GM23338 (cell line): ENCODE data around the gene SULT1C2. TPM values are rescaled to one million over a fixed set of nuclear protein-coding genes. Genes with fewer than 3 reads are reported as not detected.

Source experiments
- ATAC-seq: fragments of 200-7000 bp; cut with Tn5 transposase; 3 replicates; pipeline ENCODE4 v1.9.1; 2020
- DNase-seq: peaks from one replicate; pipeline ENCODE4 v3.0.0-alpha.2; 2015; ENCODE audit warnings: low spot score
- H2AFZ ChIP-seq: fragments of 200-600 bp; sonication (generic); 2 replicates; pipeline ENCODE4 v1.8.0; 2016; ENCODE audit warnings: antibody characterized with exemption, mild to moderate bottlenecking, moderate library complexity
- H3F3A ChIP-seq: fragments of 200-600 bp; sonication (generic); replicated peaks from 2 replicates; pipeline ENCODE4 v1.8.0; 2017; ENCODE audit warnings: antibody characterized with exemption, mixed run types, low read depth
- H3K27ac ChIP-seq: fragments of 200-600 bp; sonication (generic); 2 replicates; pipeline ENCODE4 v1.6.1; 2016; ENCODE audit warnings: low read depth
- H3K27me3 ChIP-seq: fragments of 200-600 bp; sonication (generic); 2 replicates; pipeline ENCODE4 v1.8.0; 2016; ENCODE audit warnings: mild to moderate bottlenecking, mixed run types, moderate library complexity; ENCODE audit not compliant: insufficient read depth
- H3K36me3 ChIP-seq: fragments of 200-600 bp; sonication (generic); 2 replicates; pipeline ENCODE4 v1.8.0; 2016; ENCODE audit warnings: mild to moderate bottlenecking; ENCODE audit not compliant: insufficient read depth
- H3K4me1 ChIP-seq: fragments of 200-600 bp; sonication (generic); 2 replicates; pipeline ENCODE4 v1.8.0; 2016; ENCODE audit warnings: mild to moderate bottlenecking, moderate library complexity; ENCODE audit not compliant: insufficient read depth
- H3K4me2 ChIP-seq: fragments of 200-600 bp; sonication (generic); 2 replicates; pipeline ENCODE4 v1.7.1; 2017; ENCODE audit warnings: mixed run types
- H3K4me3 ChIP-seq: fragments of 200-600 bp; sonication (generic); 2 replicates; pipeline ENCODE4 v1.6.1; 2016; ENCODE audit warnings: mixed run types
- H3K79me2 ChIP-seq: fragments of 200-600 bp; sonication (generic); replicated peaks from 2 replicates; pipeline ENCODE4 v1.8.0; 2017; ENCODE audit warnings: mild to moderate bottlenecking; ENCODE audit not compliant: insufficient read depth
- H3K9me2 ChIP-seq: fragments of 200-600 bp; sonication (generic); 2 replicates; pipeline ENCODE4 v1.8.0; 2017; ENCODE audit not compliant: insufficient read depth
- H4K20me1 ChIP-seq: fragments of 200-600 bp; sonication (generic); replicated peaks from 2 replicates; pipeline ENCODE4 v1.8.0; 2017; ENCODE audit warnings: mild to moderate bottlenecking; ENCODE audit not compliant: insufficient read depth
- H3K27ac Mint-ChIP-seq: 2 replicates; pipeline ENCODE4 v1.8.0; 2020; ENCODE audit warnings: inconsistent platforms, mild to moderate bottlenecking, moderate library complexity, mixed read lengths
- H3K27me3 Mint-ChIP-seq: 3 replicates; pipeline ENCODE4 v1.8.0; 2022; ENCODE audit warnings: low read depth, mild to moderate bottlenecking, moderate library complexity, mixed read lengths, inconsistent platforms; ENCODE audit not compliant: insufficient read depth, poor library complexity
- H3K36me3 Mint-ChIP-seq: 3 replicates; pipeline ENCODE4 v1.8.0; 2021; ENCODE audit warnings: low read depth, mild to moderate bottlenecking, inconsistent platforms, moderate library complexity, mixed read lengths
- H3K4me1 Mint-ChIP-seq: 3 replicates; pipeline ENCODE4 v1.8.0; 2020; ENCODE audit warnings: mild to moderate bottlenecking, inconsistent platforms, mixed read lengths
- H3K4me3 Mint-ChIP-seq: 3 replicates; pipeline ENCODE4 v1.8.0; 2021; ENCODE audit warnings: moderate library complexity, mild to moderate bottlenecking, inconsistent platforms, mixed read lengths
- H3K9me3 Mint-ChIP-seq: 3 replicates; pipeline ENCODE4 v1.8.0; 2020; ENCODE audit warnings: moderate library complexity, mild to moderate bottlenecking, inconsistent platforms, mixed read lengths
- CREB1 ChIP-seq: fragments of 250-450 bp; sonication (Bioruptor Pico); IDR thresholded peaks from 2 replicates; pipeline ENCODE4 v1.5.0; 2020; ENCODE audit warnings: low read depth, mild to moderate bottlenecking, moderate library complexity
- CTCF ChIP-seq, 2 experiments: fragments of 200-600 bp in 1 of 2; sonication (generic) in 1 of 2; conservative IDR thresholded peaks; 2 replicates each; pipeline versions ENCODE4 v1.5.1 to v1.6.1; 2016 to 2017; ENCODE audit warnings: antibody characterized with exemption in 2 of 2, low read depth in 2 of 2, mild to moderate bottlenecking in 2 of 2, moderate library complexity in 1 of 2
- ETS1 ChIP-seq: IDR thresholded peaks from 2 replicates; pipeline ENCODE4 v1.6.1; 2016; ENCODE audit warnings: antibody characterized with exemption
- EZH2 ChIP-seq: fragments of 200-600 bp; sonication (generic); IDR thresholded peaks from one replicate; pipeline ENCODE4 v1.8.0; 2017; ENCODE audit warnings: antibody characterized with exemption, mild to moderate bottlenecking, low read depth; ENCODE audit not compliant: unreplicated experiment
- EZH2phosphoT487 ChIP-seq: fragments of 200-600 bp; sonication (generic); IDR thresholded peaks from one replicate; pipeline ENCODE4 v1.8.1; 2018; ENCODE audit warnings: antibody characterized with exemption; ENCODE audit not compliant: unreplicated experiment
- JUNB ChIP-seq: IDR thresholded peaks from one replicate; pipeline ENCODE4 v1.6.1; 2016; ENCODE audit warnings: antibody characterized with exemption; ENCODE audit not compliant: unreplicated experiment
- NANOG ChIP-seq: IDR thresholded peaks from 2 replicates; pipeline ENCODE4 v1.6.1; 2016; ENCODE audit warnings: antibody characterized with exemption, borderline replicate concordance
- POLR2AphosphoS5 ChIP-seq: IDR thresholded peaks from 2 replicates; pipeline ENCODE4 v1.6.1; 2016; ENCODE audit warnings: antibody characterized with exemption, low read depth
- REST ChIP-seq: IDR thresholded peaks from one replicate; pipeline ENCODE4 v1.6.1; 2018; ENCODE audit warnings: antibody characterized with exemption; ENCODE audit not compliant: unreplicated experiment
- STAT1 ChIP-seq: IDR thresholded peaks from one replicate; pipeline ENCODE4 v1.6.1; 2016; ENCODE audit warnings: antibody characterized with exemption; ENCODE audit not compliant: unreplicated experiment
- ZNF114 ChIP-seq: fragments of 250-450 bp; sonication (Bioruptor Pico); IDR thresholded peaks from 2 replicates; pipeline ENCODE4 v1.5.0; 2020; ENCODE audit warnings: mild to moderate bottlenecking, moderate library complexity
- ZNF331 ChIP-seq: fragments of 250-450 bp; sonication (Bioruptor Pico); IDR thresholded peaks from 2 replicates; pipeline ENCODE4 v1.5.0; 2020; ENCODE audit warnings: low read depth, mild to moderate bottlenecking, moderate library complexity
- ZNF462 ChIP-seq: fragments of 250-450 bp; sonication (Bioruptor Pico); IDR thresholded peaks from 2 replicates; pipeline ENCODE4 v1.5.0; 2020; ENCODE audit warnings: mild to moderate bottlenecking, moderate library complexity
- polyA plus RNA-seq: library from polyadenylated mRNA; unstranded; fragments of >200 nt; fragmentation: Nextera tagmentation; extraction: Ambion mirVana; gene quantifications from 2 replicates; pipeline ENCODE4 v1.2.1, GENCODE V29; 2016
- total RNA-seq: library from RNA; depleted of rRNA; stranded (reverse); fragments of >200 nt; shearing (Covaris generic); gene quantifications from 2 replicates; pipeline ENCODE4 v1.2.3, GENCODE V29; 2014

Gene SULT1C2
- total and polyA plus RNA-seq, 2 experiments from 2014 or later: 0.69 to 1.9 TPM

GRCh38 chr2:108304975-108305374 lies 16.3 kb downstream of the SULT1C2 start:
- Mint-ChIP-seq H3K4me1 (no peaks in the 10 kb centered on the region), H3K27ac (no peak overlapping the region), H3K36me3 (no peaks in the 10 kb centered on the region), H3K4me3 (no peak overlapping the region), H3K27me3 (peaks cover 4% of the 10 kb centered on the region), H3K9me3 (no peaks in the 10 kb centered on the region)
- ATAC-seq: no peak
- H3K4me1 ChIP-seq: no peaks in the 10 kb centered on the region
- TF ChIP-seq POLR2AphosphoS5: no peak
- no peak for TF ChIP-seq EZH2
- no peak for TF ChIP-seq NANOG
- TF ChIP-seq ZNF114 (CRISPR knock-in tag): no peak
- no peak for TF ChIP-seq JUNB
- no peak for TF ChIP-seq ETS1
- TF ChIP-seq CTCF (conservative IDR thresholded peaks at IDR 0.05; ENCODE audit: low read depth in 2 of 2): no peak
- no peak for TF ChIP-seq STAT1
- no peak for TF ChIP-seq CREB1 (CRISPR knock-in tag)
- TF ChIP-seq EZH2phosphoT487: no peak
- no peak for TF ChIP-seq ZNF462 (CRISPR knock-in tag)
- TF ChIP-seq REST: no peak
- TF ChIP-seq ZNF331 (CRISPR knock-in tag): no peak
- H3K9me2 ChIP-seq: 0 out of 2 replicates have a peak, but pooled peaks cover 9% of the 10 kb centered on the region
- H3K27me3 ChIP-seq: no peaks in the 10 kb centered on the region
- H3K4me3 ChIP-seq: no peak overlapping the region
- no peak overlapping the region for H3K27ac ChIP-seq
- no peak overlapping the region for H2AFZ ChIP-seq
- no peak for DNase-seq
- no peaks in the 10 kb centered on the region for H4K20me1 ChIP-seq
- H3K36me3 ChIP-seq: no peaks in the 10 kb centered on the region
- no peak overlapping the region for H3K4me2 ChIP-seq
- no peaks in the 10 kb centered on the region for H3F3A ChIP-seq
- no peaks in the 10 kb centered on the region for H3K79me2 ChIP-seq
